Endothelial cell (in vitro differentiated cells): ENCODE measurements around the gene DEDD. TPM values are rescaled to one million over a fixed set of nuclear protein-coding genes. Genes with fewer than 3 reads are reported as not detected.

Experiments used
- DNase-seq: peaks from one replicate; pipeline ENCODE4 v3.0.0; 2021; ENCODE audit warnings: low spot score
- H3K27ac Mint-ChIP-seq: one replicate; pipeline ENCODE4 v1.8.0; 2021; ENCODE audit warnings: mixed read lengths, inconsistent platforms; ENCODE audit not compliant: unreplicated experiment
- H3K27me3 Mint-ChIP-seq: one replicate; pipeline ENCODE4 v1.8.0; 2021; ENCODE audit warnings: mild to moderate bottlenecking, moderate library complexity, mixed read lengths, inconsistent platforms; ENCODE audit not compliant: unreplicated experiment
- H3K36me3 Mint-ChIP-seq: one replicate; pipeline ENCODE4 v1.8.0; 2021; ENCODE audit warnings: mild to moderate bottlenecking, low read depth, mixed read lengths, inconsistent platforms; ENCODE audit not compliant: unreplicated experiment
- H3K4me1 Mint-ChIP-seq: one replicate; pipeline ENCODE4 v1.8.0; 2021; ENCODE audit warnings: mild to moderate bottlenecking, mixed read lengths, inconsistent platforms; ENCODE audit not compliant: unreplicated experiment
- H3K4me3 Mint-ChIP-seq: one replicate; pipeline ENCODE4 v1.8.0; 2021; ENCODE audit warnings: mild to moderate bottlenecking, mixed read lengths, inconsistent platforms; ENCODE audit not compliant: unreplicated experiment
- H3K9me3 Mint-ChIP-seq: one replicate; pipeline ENCODE4 v1.8.0; 2021; ENCODE audit warnings: mixed read lengths, inconsistent platforms; ENCODE audit not compliant: unreplicated experiment
- total RNA-seq: library from RNA; stranded (reverse); fragmentation: NEBNext Ultra II Directional; extraction: Animal tissue kit (Norgen Biotek cat#: 25700); gene quantifications from one replicate; pipeline ENCODE4 v1.2.1, GENCODE V29; 2021; ENCODE audit not compliant: unreplicated experiment
- TF ChIP-seq, protein P1 (sequence below): fragments of 200-600 bp; sonication (generic); IDR thresholded peaks from one replicate; pipeline ENCODE4 v1.5.0; 2021; ENCODE audit warnings: antibody characterized with exemption; ENCODE audit not compliant: unreplicated experiment

The DEDD gene
- total RNA-seq, 1 donor from 2014 or later: 133 TPM

DNA sequence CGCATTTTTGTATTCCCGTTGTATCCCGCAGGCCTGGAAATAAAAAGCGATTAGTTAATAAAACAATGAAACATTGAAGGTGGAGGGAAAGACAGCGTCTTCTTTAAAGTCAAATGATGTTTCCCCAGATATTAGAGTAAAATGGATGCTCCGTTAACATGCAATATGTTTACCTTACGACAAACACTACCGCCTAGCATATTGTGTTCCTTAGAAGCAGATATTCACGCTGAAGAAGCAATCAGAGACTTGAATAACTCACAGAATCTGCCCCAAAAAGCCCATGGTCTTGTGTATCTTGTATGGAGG lies 45.4 kb upstream of the DEDD start:
- peaks cover 31% of the 10 kb centered on the region for H3K36me3 Mint-ChIP-seq
- peaks cover 14% of the 10 kb centered on the region for H3K27me3 Mint-ChIP-seq
- no peaks in the 10 kb centered on the region for H3K9me3 Mint-ChIP-seq
- H3K4me3 Mint-ChIP-seq: peak overlapping the region; percentile 99
- peak overlapping the region; percentile 50 for H3K27ac Mint-ChIP-seq
- peaks cover 25% of the 10 kb centered on the region for H3K4me1 Mint-ChIP-seq
- DNase-seq: no peak
- TF ChIP-seq, protein P1, sequence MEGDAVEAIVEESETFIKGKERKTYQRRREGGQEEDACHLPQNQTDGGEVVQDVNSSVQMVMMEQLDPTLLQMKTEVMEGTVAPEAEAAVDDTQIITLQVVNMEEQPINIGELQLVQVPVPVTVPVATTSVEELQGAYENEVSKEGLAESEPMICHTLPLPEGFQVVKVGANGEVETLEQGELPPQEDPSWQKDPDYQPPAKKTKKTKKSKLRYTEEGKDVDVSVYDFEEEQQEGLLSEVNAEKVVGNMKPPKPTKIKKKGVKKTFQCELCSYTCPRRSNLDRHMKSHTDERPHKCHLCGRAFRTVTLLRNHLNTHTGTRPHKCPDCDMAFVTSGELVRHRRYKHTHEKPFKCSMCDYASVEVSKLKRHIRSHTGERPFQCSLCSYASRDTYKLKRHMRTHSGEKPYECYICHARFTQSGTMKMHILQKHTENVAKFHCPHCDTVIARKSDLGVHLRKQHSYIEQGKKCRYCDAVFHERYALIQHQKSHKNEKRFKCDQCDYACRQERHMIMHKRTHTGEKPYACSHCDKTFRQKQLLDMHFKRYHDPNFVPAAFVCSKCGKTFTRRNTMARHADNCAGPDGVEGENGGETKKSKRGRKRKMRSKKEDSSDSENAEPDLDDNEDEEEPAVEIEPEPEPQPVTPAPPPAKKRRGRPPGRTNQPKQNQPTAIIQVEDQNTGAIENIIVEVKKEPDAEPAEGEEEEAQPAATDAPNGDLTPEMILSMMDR: no peak

DNA sequence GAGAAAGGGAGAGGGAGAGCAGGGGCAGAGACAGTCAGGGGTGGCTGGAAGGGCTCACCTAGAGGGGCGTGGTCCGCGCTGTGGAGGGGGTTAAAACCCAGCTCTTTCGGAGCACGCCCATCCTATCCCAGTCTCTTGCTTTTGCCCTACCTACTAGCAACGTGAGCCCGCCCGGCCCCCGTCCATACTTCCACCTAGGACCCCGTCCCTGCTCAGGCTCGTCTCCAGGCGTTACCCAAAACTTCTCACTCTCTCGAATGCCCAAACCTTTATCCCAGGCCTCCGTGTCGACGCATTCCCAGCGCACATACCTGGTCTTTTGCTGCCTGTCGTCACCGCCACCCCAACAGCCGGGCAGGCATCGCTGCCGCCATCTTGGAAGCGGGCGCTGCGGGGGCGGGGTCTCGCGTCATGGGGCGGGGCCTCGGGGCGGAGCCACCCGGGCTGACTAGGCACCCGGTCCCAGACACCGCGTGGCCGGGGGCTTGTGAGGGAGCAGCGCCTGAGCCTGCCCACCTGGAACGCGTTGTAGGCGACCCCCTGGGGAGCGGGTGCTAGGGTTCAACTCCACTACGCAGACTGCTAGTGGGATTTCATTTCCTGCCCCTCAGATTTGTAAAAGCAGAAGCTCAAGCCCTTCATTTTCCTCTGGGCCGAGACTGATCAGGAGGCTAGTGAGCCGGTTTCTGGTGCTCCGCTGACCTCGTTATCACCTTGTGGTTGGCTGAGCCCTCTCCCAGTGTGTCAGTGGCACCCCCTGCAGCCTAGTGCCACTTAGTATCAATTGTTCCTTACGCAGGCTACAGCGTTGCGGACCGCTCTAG lies 44.9 kb upstream of the DEDD start, which contains the start of gene B4GALT3:
TSS of gene B4GALT3 (minus strand) at position 396 of the 824 bp plus-strand sequence. CDS start 1,447 bp downstream, outside the sequence.
- peaks cover 25% of the 10 kb centered on the region for H3K4me1 Mint-ChIP-seq
- H3K4me3 Mint-ChIP-seq: peak within 1 kb of the TSS; percentile 99
- DNase-seq: peak; percentile 96
- H3K9me3 Mint-ChIP-seq: no peaks in the 10 kb centered on the region
- H3K27me3 Mint-ChIP-seq: peaks cover 14% of the 10 kb centered on the region
- peak within 1 kb of the TSS; percentile 96 for H3K27ac Mint-ChIP-seq
- H3K36me3 Mint-ChIP-seq: peaks cover 35% of the 10 kb centered on the region
- TF ChIP-seq, protein P1: no peak

DNA sequence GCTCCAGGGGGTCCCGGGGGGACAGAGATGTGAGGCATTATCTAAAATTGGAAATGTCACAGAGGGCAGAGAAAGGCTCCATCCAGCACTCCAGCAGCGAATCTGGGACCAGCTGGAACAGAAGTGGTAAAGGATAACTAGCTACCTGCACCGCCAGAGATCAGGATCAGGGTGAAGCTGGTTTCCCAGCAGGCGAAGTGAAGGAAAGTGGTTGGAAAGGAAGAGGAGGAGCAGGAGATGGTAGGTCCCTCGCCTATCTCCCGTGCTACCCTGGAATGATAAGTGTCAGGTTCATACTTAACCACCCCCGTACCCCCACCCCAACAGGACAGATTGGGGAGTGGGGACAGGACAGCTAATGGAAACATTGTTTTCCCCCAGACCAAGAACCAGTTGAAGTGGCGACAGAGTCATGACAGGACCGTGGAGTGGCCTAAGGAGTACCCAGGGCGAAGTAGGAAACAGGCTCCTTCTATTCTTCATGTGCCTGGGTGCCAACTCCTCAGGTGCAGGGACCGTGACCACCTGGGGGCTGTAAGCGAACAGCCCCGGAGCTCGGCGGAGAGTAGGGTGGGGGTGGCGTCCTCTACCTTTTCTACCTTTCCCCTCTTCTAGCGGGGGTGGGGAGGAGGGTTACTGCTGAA lies 44.1 kb upstream of the DEDD start:
- H3K9me3 Mint-ChIP-seq: no peaks in the 10 kb centered on the region
- TF ChIP-seq, protein P1: no peak
- peak overlapping the region; percentile 99 for H3K4me3 Mint-ChIP-seq
- H3K4me1 Mint-ChIP-seq: peaks cover 25% of the 10 kb centered on the region
- H3K27me3 Mint-ChIP-seq: peaks cover 14% of the 10 kb centered on the region
- no peak for DNase-seq
- peaks cover 37% of the 10 kb centered on the region for H3K36me3 Mint-ChIP-seq
- H3K27ac Mint-ChIP-seq: peak overlapping the region; percentile 96

DNA sequence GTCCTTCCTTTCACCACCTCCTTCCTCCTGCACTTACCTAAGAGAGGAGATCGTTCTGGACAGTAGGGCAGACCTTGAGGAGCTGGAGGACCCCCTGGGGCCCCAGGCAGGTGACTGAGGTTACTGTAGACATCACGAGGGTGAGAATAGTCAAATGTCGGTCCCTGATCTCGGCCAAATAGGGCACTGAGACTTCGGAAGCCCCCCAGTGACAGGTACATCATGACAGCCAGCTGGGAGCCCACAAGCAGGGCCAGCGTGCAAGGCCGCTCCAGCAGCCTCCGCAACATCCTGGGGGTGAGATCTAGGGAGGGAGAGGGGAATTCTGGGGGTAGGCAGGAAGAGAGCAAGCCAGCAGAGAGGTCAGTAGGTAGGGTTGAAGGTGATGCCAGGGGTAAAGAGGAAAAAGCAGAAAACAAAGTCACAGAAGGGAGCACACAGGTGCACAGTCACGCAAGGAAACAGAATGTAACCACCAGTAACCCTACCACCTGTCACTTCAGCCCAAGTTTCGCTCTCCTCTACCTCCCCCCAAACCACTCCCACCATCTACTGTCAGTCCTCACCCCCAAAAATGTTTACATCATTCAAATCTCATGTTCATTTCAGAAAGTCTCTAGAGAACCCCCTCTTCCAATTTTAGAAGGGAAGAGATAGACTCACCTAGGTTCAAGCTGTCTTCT lies 43.4 kb upstream of the DEDD start:
- Mint-ChIP-seq H3K4me1 (peaks cover 25% of the 10 kb centered on the region), H3K4me3 (peak overlapping the region; percentile 99), H3K9me3 (no peaks in the 10 kb centered on the region), H3K36me3 (peaks cover 41% of the 10 kb centered on the region), H3K27ac (peak overlapping the region; percentile 8), H3K27me3 (peaks cover 14% of the 10 kb centered on the region)
- TF ChIP-seq, protein P1: no peak
- no peak for DNase-seq
